Medulla oblongata (tissue), 1 donor: ENCODE data around the gene RBMS1.

ENCODE experiments used
- DNase-seq: peaks from one replicate; pipeline ENCODE4 v3.0.0-alpha.2; 2015; ENCODE audit errors: extremely low spot score

RBMS1 gene

DNA sequence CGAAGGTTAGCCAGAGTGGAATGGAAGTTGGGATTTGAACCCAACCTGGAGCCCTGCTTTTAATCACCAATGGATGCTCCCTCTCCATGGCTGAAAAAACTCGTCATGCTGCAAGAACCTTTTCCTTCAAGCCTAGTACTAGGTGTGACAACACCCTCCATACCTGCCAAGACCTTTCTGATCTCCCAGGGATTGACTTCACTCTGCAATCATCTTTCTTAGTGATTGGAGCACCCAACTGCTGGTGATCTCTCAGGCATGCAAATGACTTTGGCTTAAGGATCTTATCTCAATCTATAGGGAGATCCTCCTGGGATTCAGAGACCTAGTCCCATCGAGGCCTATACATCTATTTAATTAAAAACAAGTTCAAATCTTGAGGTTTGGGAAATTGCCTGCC is 270.0 kb downstream of the RBMS1 start:
- DNase-seq = no peak

DNA sequence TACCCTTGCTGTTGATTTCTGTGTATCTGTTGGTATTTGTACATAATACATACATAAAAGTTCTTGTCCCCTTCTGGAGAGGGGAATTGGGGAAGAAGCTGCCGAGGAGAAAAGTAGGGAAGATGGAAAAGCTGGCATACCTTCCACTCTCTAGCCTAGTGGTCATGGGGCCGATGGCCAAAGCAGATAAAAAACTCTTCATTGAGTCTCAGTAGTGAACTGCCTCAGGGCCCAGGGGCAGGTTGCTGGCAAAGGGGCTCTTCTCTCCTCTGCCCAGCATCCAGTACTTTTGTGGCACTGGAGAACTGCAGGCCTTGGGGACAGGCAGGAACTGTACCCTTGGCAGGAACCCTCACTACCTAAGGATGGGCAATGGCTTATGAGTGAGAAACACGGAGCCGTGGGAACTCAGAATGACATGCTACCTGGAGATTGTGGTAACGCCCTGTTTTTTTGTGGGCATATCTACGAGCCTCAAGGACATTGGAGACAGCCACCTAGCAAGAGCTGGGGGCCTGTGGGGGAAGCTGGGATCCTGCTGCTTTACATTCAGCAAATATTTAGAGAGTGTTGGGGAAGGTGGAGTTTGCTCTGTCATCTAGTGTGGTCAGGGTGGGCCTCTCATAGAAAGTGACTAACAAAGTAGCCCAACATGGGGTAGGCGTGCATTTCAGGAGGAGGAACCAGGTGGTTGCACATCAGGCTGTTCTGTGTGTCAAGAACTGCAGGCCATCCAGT is 270.9 kb downstream of the RBMS1 start:
- DNase-seq = no peak
